Omental fat pad (tissue), 4 donors: ENCODE results near the gene CLRN2. TPM values are rescaled to one million over a fixed set of nuclear protein-coding genes. Genes with fewer than 3 reads are reported as not detected.
"Not testable (repeated sequence)": the region's sequence is repeated elsewhere in the genome, so short reads cannot be mapped to it uniquely, and the experiment has no call there.

Source experiments
- ATAC-seq: fragments of 150-250 bp; one replicate; pipeline ENCODE4 v1.9.1; 2016; ENCODE audit warnings: mild to moderate bottlenecking, moderate library complexity; ENCODE audit not compliant: low FRiP score
- DNase-seq: peaks from one replicate; pipeline ENCODE4 v3.0.0-alpha.2; 2019; ENCODE audit warnings: low spot score
- CTCF ChIP-seq, 3 donors: fragments of 450-650 bp; IDR thresholded peaks; one replicate each; pipeline ENCODE4 v1.5.1; 2016 to 2017; ENCODE audit warnings: antibody characterized with exemption in 3 of 3, mild to moderate bottlenecking in 3 of 3, moderate library complexity in 2 of 3
- total RNA-seq, 4 donors: library from RNA; depleted of rRNA; stranded (reverse); fragments of >200 nt; gene quantifications; one replicate each; pipeline ENCODE4 v1.1.0, GENCODE V29; 2016

The CLRN2 gene
- total RNA-seq, 4 donors from 2014 or later, result not detected

- ATAC-seq (no peak), DNase-seq (no peak)
- no peak for TF ChIP-seq CTCF (IDR thresholded peaks at IDR 0.05)
Measured at GRCh38 chr4:17561195-17561909, 46.4 kb downstream of the CLRN2 start.

- ATAC-seq (no peak), DNase-seq (no peak)
- no peak for TF ChIP-seq CTCF (IDR thresholded peaks at IDR 0.05)
Measured at GRCh38 chr4:17562157-17562556, 47.2 kb downstream of the CLRN2 start.

- no peak for TF ChIP-seq CTCF (IDR thresholded peaks at IDR 0.05)
- ATAC-seq (no peak), DNase-seq (no peak)
Measured at GRCh38 chr4:17565846-17566245, 50.9 kb downstream of the CLRN2 start.

DNA sequence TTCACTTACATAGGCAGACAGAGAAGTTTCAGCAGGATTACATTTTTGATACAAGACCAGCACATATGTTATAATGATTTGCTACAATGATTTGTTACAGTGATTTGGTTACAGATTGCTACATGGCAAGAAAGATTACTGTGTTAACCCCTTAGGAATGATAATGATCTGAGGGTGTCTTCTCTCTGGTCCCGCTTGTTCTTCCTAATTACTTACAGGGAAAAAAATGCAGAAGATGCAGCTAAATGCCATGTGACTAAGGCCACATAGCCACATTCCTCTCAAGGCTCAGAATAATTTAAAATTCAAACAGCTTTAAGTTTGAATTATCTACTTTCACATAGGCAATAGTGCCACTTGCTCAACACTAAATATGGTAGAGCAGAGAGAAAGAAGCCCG lies 52.3 kb downstream of the CLRN2 start:
- ATAC-seq (no peak), DNase-seq (no peak)
- TF ChIP-seq CTCF (IDR thresholded peaks at IDR 0.05), result no peak

GRCh38 chr4:17574206-17574605 lies 59.2 kb downstream of the CLRN2 start:
- ATAC-seq, result no peak
- no peak for DNase-seq
- TF ChIP-seq CTCF (IDR thresholded peaks at IDR 0.05), result no peak

- not testable (repeated sequence) for DNase-seq, ATAC-seq
Measured at GRCh38 chr4:17575177-17575576, 60.2 kb downstream of the CLRN2 start.

Other genes with a start within 250 kb of the CLRN2 start
- 10 to 100 TPM; 17.2 to 58.7 (median 35.5) TPM for gene QDPR, start 3.1 kb upstream of the CLRN2 start, total RNA-seq
- 100 to 1,000 TPM in 2 of 4 donors, 10 to 100 TPM in 2; 84.6 to 231 (median 148) TPM for gene LAP3, start 62.0 kb downstream of the CLRN2 start, total RNA-seq
- gene MED28, start 99.5 kb downstream of the CLRN2 start, total RNA-seq, result 10 to 100 TPM; 10.1 to 17.1 (median 13.9) TPM